ENCODE data around the gene PRAF2. TPM values are rescaled to one million over a fixed set of nuclear protein-coding genes. Genes with fewer than 3 reads are reported as not detected.

The PRAF2 gene
- total RNA-seq, 1 donor from 2014 or later = 48.4 TPM

GRCh38 chrX:49116076-49116475 is 42.3 kb upstream of the PRAF2 start:
- intact Hi-C loops (cut with DNase I) = no loop called here
- H3K27ac ChIP-seq = no peak overlapping the region
- no peak for DNase-seq (ENCODE audit: low spot score in 2 of 2)

DNA sequence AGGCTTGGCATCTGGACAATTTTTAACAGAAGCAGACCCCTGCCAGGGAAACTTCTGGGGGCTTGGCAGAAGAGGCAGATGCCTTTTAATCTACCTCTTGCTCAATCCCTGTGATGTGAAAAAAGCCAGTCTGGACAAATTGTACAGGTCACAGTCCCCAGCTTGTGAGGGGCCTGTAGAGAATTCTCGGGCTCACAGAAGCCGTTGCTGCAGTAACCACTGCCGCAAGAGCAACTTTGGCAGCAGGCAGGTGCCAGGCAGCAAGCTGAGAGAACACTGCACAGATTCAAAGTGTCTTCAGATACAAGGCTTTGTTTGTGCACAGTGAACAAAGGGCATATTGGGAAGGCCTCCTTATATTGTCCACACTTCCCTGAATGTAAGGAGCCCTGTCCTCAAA is 38.0 kb upstream of the PRAF2 start:
- no peak overlapping the region for H3K27ac ChIP-seq
- no peaks in the 10 kb centered on the region for H3K4me1 ChIP-seq
- no peaks in the 10 kb centered on the region for H3K27me3 ChIP-seq
- DNase-seq (ENCODE audit: low spot score in 2 of 2) = no peak
- H3K36me3 ChIP-seq = peaks cover 11 to 38% of the 10 kb centered on the region in 2 donors
- TF ChIP-seq CTCF (IDR thresholded peaks at IDR 0.05) = no peak
- intact Hi-C loops (cut with DNase I) = no loop called here
- H3K9me3 ChIP-seq = no peaks in the 10 kb centered on the region
- no peak overlapping the region for H3K4me3 ChIP-seq

More at GRCh38 chrX:49116076-49116475, 42.3 kb upstream of the PRAF2 start:
- H3K4me1 ChIP-seq = no peaks in the 10 kb centered on the region
- no peaks in the 10 kb centered on the region for H3K9me3 ChIP-seq
- no peaks in the 10 kb centered on the region for H3K27me3 ChIP-seq
- TF ChIP-seq CTCF (IDR thresholded peaks at IDR 0.05) = no peak
- no peak overlapping the region for H3K4me3 ChIP-seq
- peaks cover 22 to 55% of the 10 kb centered on the region in 2 donors for H3K36me3 ChIP-seq

GRCh38 chrX:49110417-49110816 is 36.6 kb upstream of the PRAF2 start:
- Histone ChIP-seq H3K36me3 (peaks cover 11 to 26% of the 10 kb centered on the region in 2 donors), H3K27ac (no peak overlapping the region), H3K27me3 (no peaks in the 10 kb centered on the region), H3K4me1 (no peaks in the 10 kb centered on the region), H3K4me3 (no peak overlapping the region), H3K9me3 (no peaks in the 10 kb centered on the region)
- no peak for DNase-seq (ENCODE audit: low spot score in 2 of 2)
- no peak for TF ChIP-seq CTCF (IDR thresholded peaks at IDR 0.05)
- intact Hi-C loops (cut with DNase I) = no loop called here

- no peaks in the 10 kb centered on the region for H3K4me1 ChIP-seq
- peaks cover 4 to 20% of the 10 kb centered on the region in 2 donors for H3K36me3 ChIP-seq
- H3K4me3 ChIP-seq = no peak overlapping the region
- DNase-seq (ENCODE audit: low spot score in 2 of 2) = no peak
- no peak for TF ChIP-seq CTCF (IDR thresholded peaks at IDR 0.05)
- no peaks in the 10 kb centered on the region for H3K9me3 ChIP-seq
- no peak overlapping the region for H3K27ac ChIP-seq
- intact Hi-C loops (cut with DNase I) = loop anchor here (10.0 kb wide), 1 partner anchor 134 kb away; the partner anchor contains the start of gene KCND1
- no peaks in the 10 kb centered on the region for H3K27me3 ChIP-seq
These were observed 34.8 kb upstream of the PRAF2 start for GRCh38 chrX:49108641-49109040.

DNA sequence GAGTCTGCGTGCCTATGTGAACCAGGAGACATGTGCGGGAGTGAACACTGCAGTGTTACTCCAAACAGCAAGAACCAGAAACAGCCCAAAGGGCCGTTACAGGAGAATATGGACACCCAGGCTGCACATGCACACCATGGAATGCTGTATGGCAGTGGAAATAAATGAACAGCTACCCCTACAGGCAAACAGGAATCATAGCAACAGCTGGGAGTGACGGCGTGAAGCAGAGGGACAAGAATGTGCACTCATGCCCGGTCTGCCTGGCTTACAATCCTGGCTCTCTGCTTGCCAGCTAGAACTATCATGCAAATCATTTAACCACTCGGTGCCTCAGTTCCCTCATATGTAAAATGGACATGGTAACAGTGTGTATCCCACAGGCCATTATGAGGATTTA is 33.1 kb upstream of the PRAF2 start:
- peak in 1 of 3 experiments; percentile 34 for TF ChIP-seq CTCF (IDR thresholded peaks at IDR 0.05)
- H3K9me3 ChIP-seq = no peaks in the 10 kb centered on the region
- H3K36me3 ChIP-seq = peaks cover 0 to 3% of the 10 kb centered on the region in 2 donors
- intact Hi-C loops (cut with DNase I) = loop anchor here (10.0 kb wide), 1 partner anchor 132 kb away; the partner anchor contains the start of gene KCND1
- H3K4me1 ChIP-seq = no peaks in the 10 kb centered on the region
- no peak overlapping the region for H3K4me3 ChIP-seq
- no peak overlapping the region for H3K27ac ChIP-seq
- DNase-seq (ENCODE audit: low spot score in 2 of 2) = no peak
- H3K27me3 ChIP-seq = no peaks in the 10 kb centered on the region

GRCh38 chrX:49106296-49106695 is 32.5 kb upstream of the PRAF2 start:
- Histone ChIP-seq H3K9me3 (no peaks in the 10 kb centered on the region), H3K36me3 (no peaks in the 10 kb centered on the region), H3K27me3 (no peaks in the 10 kb centered on the region), H3K4me3 (no peak overlapping the region), H3K27ac (no peak overlapping the region), H3K4me1 (no peaks in the 10 kb centered on the region)
- intact Hi-C loops (cut with DNase I) = loop anchor here (10.0 kb wide), 1 partner anchor 131 kb away; the partner anchor contains the start of gene KCND1
- no peak for DNase-seq (ENCODE audit: low spot score in 2 of 2)
- TF ChIP-seq CTCF (IDR thresholded peaks at IDR 0.05) = no peak
